Measurements from ENCODE around the gene MALRD1. TPM values are rescaled to one million over a fixed set of nuclear protein-coding genes. Genes with fewer than 3 reads are reported as not detected.

The MALRD1 gene
- total and polyA plus RNA-seq, 2 experiments from 2014 or later = 0.49 to 0.57 TPM

DNA sequence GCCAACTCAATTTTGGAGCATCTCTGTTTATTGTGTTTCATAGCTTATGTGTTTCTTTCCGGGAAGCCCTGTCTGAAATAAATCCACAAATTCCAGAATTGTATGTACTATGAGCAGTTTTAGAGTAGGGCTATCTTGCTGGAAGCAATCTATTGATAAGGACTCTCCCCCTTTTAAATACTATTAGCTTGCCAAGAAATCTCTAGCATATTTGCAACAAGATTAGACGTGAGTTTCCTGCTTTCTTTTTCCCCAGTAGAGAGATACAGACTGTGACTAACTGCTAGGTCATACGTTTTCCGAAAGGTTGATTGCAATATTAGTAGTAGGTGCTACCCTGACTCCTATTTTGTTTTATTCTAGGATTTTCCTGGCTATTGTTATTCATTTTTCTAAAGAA is 277.0 kb downstream of the MALRD1 start:
- TF ChIP-seq CTCF (IDR thresholded peaks at IDR 0.05; ENCODE audit: low read depth, low read length) = no peak
- no peaks in the 10 kb centered on the region for H3K9me3 ChIP-seq (ENCODE audit: low read depth)
- H3K36me3 ChIP-seq = no peaks in the 10 kb centered on the region
- DNase-seq (ENCODE audit: low read depth in 1 of 2, low spot score in 1 of 2) = peak in 1 of 2 donors; percentile 67
- H3K27ac ChIP-seq = no peak overlapping the region
- H3K4me3 ChIP-seq = no peak overlapping the region
- H3K27me3 ChIP-seq = no peaks in the 10 kb centered on the region
- no peaks in the 10 kb centered on the region for H3K4me1 ChIP-seq (ENCODE audit: low read depth)

DNA sequence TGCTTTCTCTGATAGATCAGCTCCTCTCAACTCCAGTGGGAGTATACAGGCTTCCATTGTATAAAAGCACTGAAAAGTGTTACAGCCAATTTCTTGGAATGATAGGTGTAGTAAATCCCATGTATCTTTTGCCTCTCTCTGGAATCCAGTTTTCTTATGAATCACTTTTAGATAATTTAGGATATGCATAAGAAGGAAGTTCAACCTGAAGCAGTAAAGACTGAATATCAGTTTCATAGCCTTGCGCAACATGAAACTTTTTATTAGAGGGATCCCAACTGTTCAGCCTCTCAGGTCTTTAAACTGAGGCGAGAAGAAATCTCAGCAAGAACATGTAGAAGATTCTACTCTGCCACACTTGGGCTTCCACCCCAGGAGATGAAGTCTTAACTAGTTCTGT is 280.0 kb downstream of the MALRD1 start:
- Histone ChIP-seq H3K27ac (no peak overlapping the region), H3K4me3 (no peak overlapping the region), H3K9me3 (ENCODE audit: low read depth) (no peaks in the 10 kb centered on the region), H3K4me1 (ENCODE audit: low read depth) (no peaks in the 10 kb centered on the region), H3K27me3 (no peaks in the 10 kb centered on the region), H3K36me3 (no peaks in the 10 kb centered on the region)
- TF ChIP-seq CTCF (IDR thresholded peaks at IDR 0.05; ENCODE audit: low read depth, low read length) = no peak
- peak in 1 of 2 donors; percentile 8 for DNase-seq (ENCODE audit: low read depth in 1 of 2, low spot score in 1 of 2)

- TF ChIP-seq CTCF (IDR thresholded peaks at IDR 0.05; ENCODE audit: low read depth, low read length) = no peak
- Histone ChIP-seq H3K27me3 (no peaks in the 10 kb centered on the region), H3K4me1 (ENCODE audit: low read depth) (no peaks in the 10 kb centered on the region), H3K4me3 (no peak overlapping the region), H3K36me3 (no peaks in the 10 kb centered on the region), H3K27ac (no peak overlapping the region), H3K9me3 (ENCODE audit: low read depth) (no peaks in the 10 kb centered on the region)
- DNase-seq (ENCODE audit: low read depth in 1 of 2, low spot score in 1 of 2) = no peak
Measured at GRCh38 chr10:19329475-19329874, 280.9 kb downstream of the MALRD1 start.

GRCh38 chr10:19332304-19332703 is 283.7 kb downstream of the MALRD1 start:
- peak in 1 of 2 donors; percentile 67 for DNase-seq (ENCODE audit: low read depth in 1 of 2, low spot score in 1 of 2)
- Histone ChIP-seq H3K27ac (no peak overlapping the region), H3K9me3 (ENCODE audit: low read depth) (no peaks in the 10 kb centered on the region), H3K27me3 (no peaks in the 10 kb centered on the region), H3K4me1 (ENCODE audit: low read depth) (no peaks in the 10 kb centered on the region), H3K4me3 (no peak overlapping the region), H3K36me3 (no peaks in the 10 kb centered on the region)
- TF ChIP-seq CTCF (IDR thresholded peaks at IDR 0.05; ENCODE audit: low read depth, low read length) = no peak

GRCh38 chr10:19333631-19334030 is 285.0 kb downstream of the MALRD1 start:
- no peak overlapping the region for H3K4me3 ChIP-seq
- no peaks in the 10 kb centered on the region for H3K27me3 ChIP-seq
- no peaks in the 10 kb centered on the region for H3K36me3 ChIP-seq
- H3K27ac ChIP-seq = no peak overlapping the region
- H3K4me1 ChIP-seq (ENCODE audit: low read depth) = no peaks in the 10 kb centered on the region
- TF ChIP-seq CTCF (IDR thresholded peaks at IDR 0.05; ENCODE audit: low read depth, low read length) = no peak
- no peak for DNase-seq (ENCODE audit: low read depth in 1 of 2, low spot score in 1 of 2)
- H3K9me3 ChIP-seq (ENCODE audit: low read depth) = no peaks in the 10 kb centered on the region

DNA sequence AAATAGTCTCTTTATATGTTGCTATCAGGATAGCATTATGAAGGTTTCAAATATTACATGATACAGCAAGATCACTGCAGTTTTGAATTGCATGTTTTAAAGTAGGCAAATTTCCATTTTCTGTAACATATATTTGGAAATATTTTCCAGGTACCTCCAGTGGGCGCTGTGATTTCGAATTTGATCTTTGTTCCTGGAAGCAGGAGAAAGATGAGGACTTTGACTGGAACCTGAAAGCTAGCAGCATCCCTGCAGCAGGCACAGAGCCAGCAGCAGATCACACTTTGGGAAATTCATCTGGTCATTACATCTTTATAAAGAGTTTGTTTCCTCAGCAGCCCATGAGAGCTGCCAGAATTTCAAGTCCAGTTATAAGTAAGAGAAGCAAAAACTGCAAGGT is 299.0 kb downstream of the MALRD1 start:
- H3K4me3 ChIP-seq = no peak overlapping the region
- DNase-seq (ENCODE audit: low read depth in 1 of 2, low spot score in 1 of 2) = peak; percentile 16 to 31
- peak; percentile 36 for TF ChIP-seq CTCF (IDR thresholded peaks at IDR 0.05; ENCODE audit: low read depth, low read length)
- no peaks in the 10 kb centered on the region for H3K4me1 ChIP-seq (ENCODE audit: low read depth)
- no peaks in the 10 kb centered on the region for H3K36me3 ChIP-seq
- H3K27me3 ChIP-seq = no peaks in the 10 kb centered on the region
- H3K27ac ChIP-seq = no peak overlapping the region
- H3K9me3 ChIP-seq (ENCODE audit: low read depth) = no peaks in the 10 kb centered on the region
